Measurements from ENCODE around the gene MRPL43. TPM values are rescaled to one million over a fixed set of nuclear protein-coding genes. Genes with fewer than 3 reads are reported as not detected.

MRPL43 gene
- total and polyA plus RNA-seq, 2 donors (not counting 3 experiments of a cell fraction or from before 2014, with no cell fraction given): 75.0 to 144 TPM

GRCh38 chr10:101036726-101037125, 49.4 kb upstream of the MRPL43 start:
- no TSS peak for BruUV-seq (replicated peaks)
- no peak overlapping the region for H3K4me2 ChIP-seq (ENCODE audit: insufficient read depth, low read length)
- DNase-seq (ENCODE audit: low read depth, low spot score): no peak
- peaks cover 11% of the 10 kb centered on the region for H3K79me2 ChIP-seq (ENCODE audit: control insufficient read depth, insufficient read depth, low read length)
- TF ChIP-seq MAX (IDR thresholded peaks at IDR 0.05; ENCODE audit: insufficient read depth, insufficient read length): no peak
- no peak for TF ChIP-seq EZH2 (IDR thresholded peaks at IDR 0.05; ENCODE audit: borderline replicate concordance, low read depth, low read length, severe bottlenecking)
- no peak for TF ChIP-seq MYC (IDR thresholded peaks at IDR 0.05; ENCODE audit: low read depth, low read length)
- no peak for TF ChIP-seq POLR2AphosphoS5 (IDR thresholded peaks at IDR 0.05; ENCODE audit: insufficient read depth, low read depth, low read length)
- TF ChIP-seq GATA2 (IDR thresholded peaks at IDR 0.05; ENCODE audit: insufficient read depth, insufficient read length, low read depth, low read length): no peak
- TF ChIP-seq JUN (IDR thresholded peaks at IDR 0.05; ENCODE audit: borderline replicate concordance, insufficient read depth, insufficient read length, low read depth): no peak
- no peak for TF ChIP-seq FOS (IDR thresholded peaks at IDR 0.05; ENCODE audit: borderline replicate concordance, insufficient read depth, low read length)
- no peak for TF ChIP-seq CTCF (IDR thresholded peaks at IDR 0.05; ENCODE audit: extremely low read depth in 1 of 2, insufficient read depth in 1 of 2, low read depth in 1 of 2, low read length in 2 of 2)
- TF ChIP-seq POLR2A (IDR thresholded peaks at IDR 0.05; ENCODE audit: low read depth, low read length): no peak
- H4K20me1 ChIP-seq (replicated peaks; ENCODE audit: control insufficient read depth, extremely low read depth, insufficient read depth, low read length): no peaks in the 10 kb centered on the region
- POLR2A ChIA-PET: no interaction called here
- dilution Hi-C loops (cut with MboI; ENCODE audit: extremely low pct_ligation_motif_present, low sequenced_read_pairs): no loop called here
- H3K4me3 ChIP-seq (replicated peaks in 1 of 3; ENCODE audit: insufficient read depth in 1 of 3, low read depth in 1 of 3, low read length in 3 of 3): no peak overlapping the region
- no peaks in the 10 kb centered on the region for H3K9me3 ChIP-seq (replicated peaks; ENCODE audit: control insufficient read depth, insufficient read depth, low read length)
- H3K36me3 ChIP-seq (ENCODE audit: control insufficient read depth in 2 of 2, extremely low read depth in 1 of 2, insufficient read depth in 2 of 2, low read length in 2 of 2): peaks cover 18 to 46% of the 10 kb centered on the region in 2 experiments
- H3K27me3 ChIP-seq (ENCODE audit: control insufficient read depth in 2 of 2, insufficient read depth in 2 of 2, low read length in 2 of 2): no peaks in the 10 kb centered on the region
- H2AFZ ChIP-seq (ENCODE audit: low read depth, low read length): no peak overlapping the region
- intact Hi-C loops (cut with micrococcal nuclease): no loop called here
- H3K4me1 ChIP-seq (ENCODE audit: control insufficient read depth, extremely low read depth, insufficient read depth, low read length): peaks cover 10% of the 10 kb centered on the region
- H3K9ac ChIP-seq (replicated peaks; ENCODE audit: extremely low read depth, insufficient read depth, low read length): no peak overlapping the region
- H3K9me1 ChIP-seq (replicated peaks; ENCODE audit: control insufficient read depth, extremely low read depth, insufficient read depth, low read length): no peaks in the 10 kb centered on the region
- FAIRE-seq: no peak
- H3K27ac ChIP-seq (ENCODE audit: insufficient read depth, low read depth, low read length): no peak overlapping the region
- CTCF ChIA-PET: interaction anchor here (0.7 to 9.9 kb wide), 2 partner anchors 15 to 22 kb away, joined by 3 to 104 read pairs; no protein-coding TSS in a partner anchor
